HCT116 (cell line): ENCODE data around the gene RNF214. TPM values are rescaled to one million over a fixed set of nuclear protein-coding genes. Genes with fewer than 3 reads are reported as not detected.

Source experiments
- ATAC-seq: fragments of 200-7000 bp; cut with Tn5 transposase; 2 replicates; pipeline ENCODE4 v1.9.1; 2020; ENCODE audit warnings: mild to moderate bottlenecking, moderate library complexity
- BruUV-seq: library from RNA; stranded (reverse); fragments of 400-500 nt; replicated peaks from 2 replicates; lab custom pipeline; 2021; lab: Mats Ljungman, UMichigan
- CTCF ChIA-PET: fragments of 300-600 bp; sonication (Branson Sonifier 250); formaldehyde crosslinking; loops from one replicate; lab custom pipeline; 2021; ENCODE audit warnings: antibody characterized with exemption; lab: Charles Lee
- POLR2A ChIA-PET: fragments of 300-600, 350-600 bp; sonication (Branson Sonifier 250); formaldehyde crosslinking; loops from one replicate; lab custom pipeline; 2021; ENCODE audit warnings: antibody characterized with exemption; lab: Charles Lee
- RAD21 ChIA-PET, 2 experiments: fragments of 300-600 bp; sonication (Branson Sonifier 250); formaldehyde crosslinking; loops; one replicate each; lab custom pipeline; 2023; ENCODE audit warnings: low total read pairs in 2 of 2; ENCODE audit not compliant: uncharacterized antibody in 2 of 2, unreplicated experiment in 2 of 2, low non-redundant PET in 1 of 2; lab: Charles Lee
- DNase-seq: peaks from one replicate; pipeline ENCODE4 v3.0.0-alpha.2; 2010; ENCODE audit warnings: low read depth, low spot score
- H2AFZ ChIP-seq: fragments of 200-600 bp; shearing (Covaris generic), sonication (generic); 2 replicates; pipeline ENCODE4 v1.6.1; 2017; ENCODE audit warnings: low read depth, mixed run types, mixed read lengths, antibody characterized with exemption, low read length; ENCODE audit not compliant: poor library complexity, severe bottlenecking
- H3K27ac ChIP-seq: 2 replicates; pipeline ENCODE4 v1.5.1; 2012; ENCODE audit warnings: low read depth, low read length
- H3K27me3 ChIP-seq: fragments of 200-600 bp; sonication (generic); 2 replicates; pipeline ENCODE4 v1.6.1; 2016; ENCODE audit warnings: mixed run types, low read length, mixed read lengths; ENCODE audit not compliant: insufficient read depth
- H3K36me3 ChIP-seq, 2 experiments: fragments of 200-500 bp in 1 of 2; fragments of 200-600 bp in 1 of 2; sonication (Bioruptor generic) in 1 of 2; sonication (generic) in 1 of 2; 2 replicates each; pipeline versions ENCODE4 v1.5.1 to v1.6.1; 2014 to 2016; ENCODE audit warnings: low read length in 2 of 2, inconsistent platforms in 1 of 2, mixed read lengths in 1 of 2, mixed run types in 1 of 2; ENCODE audit not compliant: insufficient read depth in 2 of 2, control insufficient read depth in 1 of 2
- H3K4me1 ChIP-seq, 2 experiments: fragments of 200-600 bp in 1 of 2; sonication (generic) in 1 of 2; 2 replicates each; pipeline versions ENCODE4 v1.5.1 to v1.6.1; 2012 to 2017; ENCODE audit warnings: low read length in 2 of 2, inconsistent platforms in 1 of 2, mild to moderate bottlenecking in 1 of 2, mixed read lengths in 1 of 2, mixed run types in 1 of 2, moderate library complexity in 1 of 2; ENCODE audit not compliant: insufficient read depth in 2 of 2, control insufficient read depth in 1 of 2
- H3K4me2 ChIP-seq: fragments of 200-600 bp; sonication (generic); 2 replicates; pipeline ENCODE4 v1.6.1; 2017; ENCODE audit warnings: mixed run types, low read length, mixed read lengths
- H3K4me3 ChIP-seq, 2 experiments: fragments of 200-600 bp in 1 of 2; sonication (generic) in 1 of 2; replicated peaks in 1 of 2; 2 replicates each; pipeline ENCODE4 v1.5.1; 2011 to 2016; ENCODE audit warnings: low read length in 2 of 2, control low read depth in 1 of 2, low read depth in 1 of 2, mild to moderate bottlenecking in 1 of 2, mixed read lengths in 1 of 2, mixed run types in 1 of 2
- H3K79me2 ChIP-seq: fragments of 200-600 bp; sonication (generic); 2 replicates; pipeline ENCODE4 v1.6.1; 2017; ENCODE audit warnings: mild to moderate bottlenecking, mixed run types, low read length, moderate library complexity, mixed read lengths; ENCODE audit not compliant: insufficient read depth
- H3K9ac ChIP-seq: fragments of 200-600 bp; sonication (generic); 2 replicates; pipeline ENCODE4 v1.6.1; 2016; ENCODE audit warnings: low read length, mixed read lengths
- H3K9me2 ChIP-seq: fragments of 200-600 bp; sonication (generic), shearing (Covaris generic); 2 replicates; pipeline ENCODE4 v1.6.1; 2017; ENCODE audit warnings: mixed run types, mild to moderate bottlenecking, moderate library complexity; ENCODE audit not compliant: insufficient read depth
- H3K9me3 ChIP-seq, 2 experiments: fragments of 200-500 bp in 1 of 2; fragments of 200-600 bp in 1 of 2; sonication (Bioruptor generic) in 1 of 2; sonication (generic) in 1 of 2; 2 replicates each; pipeline ENCODE4 v1.6.1; 2014 to 2017; ENCODE audit warnings: low read length in 2 of 2, mixed read lengths in 2 of 2, inconsistent platforms in 1 of 2, low read depth in 1 of 2, mild to moderate bottlenecking in 1 of 2, mixed run types in 1 of 2, moderate library complexity in 1 of 2; ENCODE audit not compliant: control insufficient read depth in 1 of 2, insufficient read depth in 1 of 2
- H4K20me1 ChIP-seq: fragments of 200-600 bp; sonication (generic), shearing (Covaris generic); 2 replicates; pipeline ENCODE4 v1.6.1; 2017; ENCODE audit warnings: mixed run types, mild to moderate bottlenecking, moderate library complexity; ENCODE audit not compliant: insufficient read depth
- CEBPB ChIP-seq: IDR thresholded peaks from 2 replicates; pipeline ENCODE4 v1.6.1; 2012; ENCODE audit warnings: low read depth
- EGR1 ChIP-seq: IDR thresholded peaks from 2 replicates; pipeline ENCODE4 v1.6.1; 2012; ENCODE audit warnings: low read depth
- ELF1 ChIP-seq: IDR thresholded peaks from 2 replicates; pipeline ENCODE4 v1.6.1; 2012; ENCODE audit warnings: low read depth, borderline replicate concordance
- EZH2 ChIP-seq: fragments of 200-600 bp; sonication (generic); IDR thresholded peaks from 2 replicates; pipeline ENCODE4 v1.6.1; 2017; ENCODE audit warnings: antibody characterized with exemption, mixed run types
- EZH2phosphoT487 ChIP-seq: fragments of 200-600 bp; IDR thresholded peaks from 2 replicates; pipeline ENCODE4 v1.6.1; 2018; ENCODE audit warnings: antibody characterized with exemption, borderline replicate concordance
- FOSL1 ChIP-seq: IDR thresholded peaks from 2 replicates; pipeline ENCODE4 v1.6.1; 2012; ENCODE audit warnings: low read depth
- POLR2A ChIP-seq: IDR thresholded peaks from 2 replicates; pipeline ENCODE4 v1.7.0; 2011; ENCODE audit warnings: borderline replicate concordance; ENCODE audit not compliant: insufficient read depth, insufficient read length; ENCODE audit errors: extremely low read depth
- POLR2AphosphoS5 ChIP-seq: IDR thresholded peaks from 2 replicates; pipeline ENCODE4 v1.6.1; 2011; ENCODE audit warnings: mild to moderate bottlenecking, low read depth, low read length, moderate library complexity
- RAD21 ChIP-seq: IDR thresholded peaks from 2 replicates; pipeline ENCODE4 v1.6.1; 2012; ENCODE audit warnings: low read depth, mild to moderate bottlenecking
- SIN3A ChIP-seq: IDR thresholded peaks from 2 replicates; pipeline ENCODE4 v1.6.1; 2012; ENCODE audit warnings: low read depth
- SRF ChIP-seq: IDR thresholded peaks from 2 replicates; pipeline ENCODE4 v1.6.1; 2012; ENCODE audit warnings: low read depth
- TCF7L2 ChIP-seq: IDR thresholded peaks from 2 replicates; pipeline ENCODE4 v1.7.0; 2011; ENCODE audit warnings: borderline replicate concordance, inconsistent platforms; ENCODE audit not compliant: insufficient read depth, insufficient read length; ENCODE audit errors: extremely low read depth
- ZFX ChIP-seq: fragments of 450-650 bp; IDR thresholded peaks from 2 replicates; pipeline ENCODE4 v1.6.1; 2017
- ZNF274 ChIP-seq: fragments of 200-500 bp; sonication (Bioruptor generic); IDR thresholded peaks from 2 replicates; pipeline ENCODE4 v1.6.1; 2014; ENCODE audit warnings: mild to moderate bottlenecking, low read depth, low read length, inconsistent platforms
- intact Hi-C: fragments of 100-400 bp; cut with micrococcal nuclease; formaldehyde crosslinking; loops from 2 replicates; pipeline ENCODE4 v1.10.0; 2022
- total RNA-seq: library from RNA; stranded (reverse); gene quantifications from one replicate; pipeline ENCODE4 v1.2.1, GENCODE V29; 2021; ENCODE audit not compliant: unreplicated experiment
- TF ChIP-seq, protein P1 (sequence below): IDR thresholded peaks from 2 replicates; pipeline ENCODE4 v1.6.1; 2012
- TF ChIP-seq, protein P2 (sequence below), 3 experiments: fragments of 200-600 bp in 1 of 3; sonication (generic) in 1 of 3; IDR thresholded peaks in 2 of 3; conservative IDR thresholded peaks in 1 of 3; 2 replicates each; pipeline ENCODE4 v1.5.1; 2012 to 2017; ENCODE audit warnings: low read depth in 2 of 3, low read length in 2 of 3, antibody characterized with exemption in 1 of 3, borderline replicate concordance in 1 of 3, control low read depth in 1 of 3, mild to moderate bottlenecking in 1 of 3, mixed read lengths in 1 of 3, mixed run types in 1 of 3, moderate library complexity in 1 of 3; ENCODE audit not compliant: insufficient read depth in 1 of 3
- TF ChIP-seq, protein P3 (sequence below): IDR thresholded peaks from 2 replicates; pipeline ENCODE4 v1.6.1; 2012

The RNF214 gene
- total RNA-seq, 1 experiment from 2014 or later = 29.3 TPM

DNA sequence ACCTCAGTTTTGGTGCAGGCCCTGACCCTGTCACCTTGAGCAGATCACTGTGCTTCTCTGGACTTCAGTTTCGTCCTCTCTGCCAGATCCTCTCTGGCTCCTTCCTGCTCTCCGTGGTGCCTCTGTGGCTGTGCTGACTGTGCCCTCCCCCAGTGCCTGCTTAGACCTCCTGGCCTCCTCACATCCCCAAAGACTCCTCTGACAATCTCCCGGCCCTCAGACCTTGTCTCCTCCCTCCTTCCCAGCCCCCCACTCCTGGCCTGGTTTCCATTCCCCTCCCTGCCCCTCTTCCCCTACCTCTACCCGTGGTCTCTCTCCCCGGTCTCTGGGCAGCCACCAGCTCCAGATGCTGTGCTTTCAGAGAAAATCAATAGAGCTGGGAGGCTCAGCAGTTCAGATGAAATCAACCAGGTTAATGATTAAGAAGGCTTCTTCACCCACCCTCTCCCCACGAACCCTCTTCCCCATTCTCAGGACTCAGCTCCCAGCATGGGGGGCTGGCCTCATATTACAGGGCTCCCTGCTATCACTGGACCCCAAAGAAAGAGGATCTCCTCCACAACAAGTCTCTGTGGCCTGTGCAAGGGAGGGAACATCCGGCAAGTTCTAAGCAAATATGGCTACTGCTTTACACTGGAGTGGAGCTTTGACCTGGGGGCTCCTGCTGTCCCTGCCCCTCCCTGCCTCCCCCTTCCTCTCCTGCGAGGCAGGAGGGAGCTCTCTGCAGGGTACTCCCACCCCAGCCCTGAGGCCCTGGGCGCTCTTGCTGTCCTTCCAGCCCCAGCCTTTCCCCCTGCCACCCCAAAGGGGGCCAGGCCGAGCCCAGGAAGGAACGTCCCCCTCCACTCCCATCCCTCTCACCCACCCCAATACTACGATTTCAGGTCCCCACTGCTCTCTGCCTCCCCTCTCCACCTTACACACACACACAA lies 67.1 kb downstream of the RNF214 start:
- Histone ChIP-seq H3K4me2 (no peak overlapping the region), H3K4me3 (no peak overlapping the region), H3K9ac (no peak overlapping the region), H2AFZ (no peak overlapping the region), H3K9me3 (no peaks in the 10 kb centered on the region), H3K9me2 (no peaks in the 10 kb centered on the region), H3K79me2 (no peaks in the 10 kb centered on the region), H4K20me1 (no peaks in the 10 kb centered on the region), H3K27ac (no peak overlapping the region), H3K4me1 (no peaks in the 10 kb centered on the region), H3K36me3 (no peaks in the 10 kb centered on the region), H3K27me3 (no peaks in the 10 kb centered on the region)
- DNase-seq (no peak), ATAC-seq (no peak)
- BruUV-seq = no TSS peak
- CTCF ChIA-PET = no interaction called here
- POLR2A ChIA-PET = no interaction called here
- RAD21 ChIA-PET = no interaction called here
- TF ChIP-seq ELF1 = no peak
- TF ChIP-seq SIN3A = no peak
- TF ChIP-seq, protein P1, sequence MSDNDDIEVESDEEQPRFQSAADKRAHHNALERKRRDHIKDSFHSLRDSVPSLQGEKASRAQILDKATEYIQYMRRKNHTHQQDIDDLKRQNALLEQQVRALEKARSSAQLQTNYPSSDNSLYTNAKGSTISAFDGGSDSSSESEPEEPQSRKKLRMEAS = no peak
- TF ChIP-seq, protein P2, sequence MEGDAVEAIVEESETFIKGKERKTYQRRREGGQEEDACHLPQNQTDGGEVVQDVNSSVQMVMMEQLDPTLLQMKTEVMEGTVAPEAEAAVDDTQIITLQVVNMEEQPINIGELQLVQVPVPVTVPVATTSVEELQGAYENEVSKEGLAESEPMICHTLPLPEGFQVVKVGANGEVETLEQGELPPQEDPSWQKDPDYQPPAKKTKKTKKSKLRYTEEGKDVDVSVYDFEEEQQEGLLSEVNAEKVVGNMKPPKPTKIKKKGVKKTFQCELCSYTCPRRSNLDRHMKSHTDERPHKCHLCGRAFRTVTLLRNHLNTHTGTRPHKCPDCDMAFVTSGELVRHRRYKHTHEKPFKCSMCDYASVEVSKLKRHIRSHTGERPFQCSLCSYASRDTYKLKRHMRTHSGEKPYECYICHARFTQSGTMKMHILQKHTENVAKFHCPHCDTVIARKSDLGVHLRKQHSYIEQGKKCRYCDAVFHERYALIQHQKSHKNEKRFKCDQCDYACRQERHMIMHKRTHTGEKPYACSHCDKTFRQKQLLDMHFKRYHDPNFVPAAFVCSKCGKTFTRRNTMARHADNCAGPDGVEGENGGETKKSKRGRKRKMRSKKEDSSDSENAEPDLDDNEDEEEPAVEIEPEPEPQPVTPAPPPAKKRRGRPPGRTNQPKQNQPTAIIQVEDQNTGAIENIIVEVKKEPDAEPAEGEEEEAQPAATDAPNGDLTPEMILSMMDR (IDR thresholded peaks at IDR 0.05 in 2 of 3, conservative IDR thresholded peaks at IDR 0.05 in 1 of 3; ENCODE audit: borderline replicate concordance in 1 of 3, insufficient read depth in 1 of 3, low read depth in 2 of 3, low read length in 2 of 3) = no peak
- TF ChIP-seq ZNF274 = no peak
- no peak for TF ChIP-seq RAD21
- TF ChIP-seq EGR1 = no peak
- no peak for TF ChIP-seq ZFX
- no peak for TF ChIP-seq CEBPB
- TF ChIP-seq TCF7L2 = no peak
- TF ChIP-seq EZH2phosphoT487 = no peak
- no peak for TF ChIP-seq POLR2A
- no peak for TF ChIP-seq POLR2AphosphoS5
- no peak for TF ChIP-seq SRF
- no peak for TF ChIP-seq EZH2
- no peak for TF ChIP-seq FOSL1
- TF ChIP-seq, protein P3, sequence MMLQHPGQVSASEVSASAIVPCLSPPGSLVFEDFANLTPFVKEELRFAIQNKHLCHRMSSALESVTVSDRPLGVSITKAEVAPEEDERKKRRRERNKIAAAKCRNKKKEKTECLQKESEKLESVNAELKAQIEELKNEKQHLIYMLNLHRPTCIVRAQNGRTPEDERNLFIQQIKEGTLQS = no peak
- intact Hi-C loops = no loop called here
